ENCODE results near the gene HIP1. TPM values are rescaled to one million over a fixed set of nuclear protein-coding genes. Genes with fewer than 3 reads are reported as not detected.

Gene HIP1
- total RNA-seq, 1 experiment from 2014 or later = 5.3 TPM

DNA sequence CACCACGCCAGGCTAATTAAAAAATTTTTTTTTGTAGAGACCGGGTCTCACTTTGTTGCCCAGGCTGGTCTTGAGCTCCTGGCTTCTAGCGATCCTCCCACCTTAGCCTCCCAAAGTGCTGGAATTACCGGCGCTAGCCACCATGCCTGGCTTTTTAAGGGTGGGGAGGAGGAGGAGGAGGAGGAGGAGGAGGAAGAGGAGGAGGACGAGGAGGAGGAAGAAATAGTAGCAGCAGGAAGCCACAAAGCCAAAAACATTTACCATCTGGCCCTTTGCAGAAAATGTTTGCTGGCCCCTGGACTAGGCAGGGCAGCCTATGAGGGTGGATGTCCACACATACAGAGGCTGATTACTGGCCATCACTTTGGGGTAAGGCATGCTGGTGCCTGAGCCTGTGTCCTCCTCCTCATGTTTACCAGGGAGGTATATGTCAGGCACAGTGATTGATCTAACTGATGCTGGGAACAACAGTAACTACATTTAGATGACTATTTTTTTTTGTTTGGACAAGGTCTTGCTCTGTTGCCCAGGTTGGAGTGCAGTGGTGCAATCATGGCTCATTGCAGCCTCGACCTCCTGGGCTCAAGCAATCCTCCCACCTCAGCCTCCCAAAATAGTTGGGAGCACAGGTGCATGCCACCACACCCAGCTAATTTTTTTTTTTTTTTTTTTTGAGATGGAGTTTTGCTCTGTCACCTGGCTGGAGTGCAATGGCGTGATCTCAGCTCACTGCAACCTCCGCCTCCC is 122.1 kb downstream of the HIP1 start:
- no peak overlapping the region for H3K4me3 ChIP-seq (ENCODE audit: low read length)
- H2AFZ ChIP-seq (ENCODE audit: low read length) = no peak overlapping the region
- no peak for TF ChIP-seq EZH2phosphoT487 (IDR thresholded peaks at IDR 0.05; ENCODE audit: borderline replicate concordance, low read length)
- TF ChIP-seq, protein P1, sequence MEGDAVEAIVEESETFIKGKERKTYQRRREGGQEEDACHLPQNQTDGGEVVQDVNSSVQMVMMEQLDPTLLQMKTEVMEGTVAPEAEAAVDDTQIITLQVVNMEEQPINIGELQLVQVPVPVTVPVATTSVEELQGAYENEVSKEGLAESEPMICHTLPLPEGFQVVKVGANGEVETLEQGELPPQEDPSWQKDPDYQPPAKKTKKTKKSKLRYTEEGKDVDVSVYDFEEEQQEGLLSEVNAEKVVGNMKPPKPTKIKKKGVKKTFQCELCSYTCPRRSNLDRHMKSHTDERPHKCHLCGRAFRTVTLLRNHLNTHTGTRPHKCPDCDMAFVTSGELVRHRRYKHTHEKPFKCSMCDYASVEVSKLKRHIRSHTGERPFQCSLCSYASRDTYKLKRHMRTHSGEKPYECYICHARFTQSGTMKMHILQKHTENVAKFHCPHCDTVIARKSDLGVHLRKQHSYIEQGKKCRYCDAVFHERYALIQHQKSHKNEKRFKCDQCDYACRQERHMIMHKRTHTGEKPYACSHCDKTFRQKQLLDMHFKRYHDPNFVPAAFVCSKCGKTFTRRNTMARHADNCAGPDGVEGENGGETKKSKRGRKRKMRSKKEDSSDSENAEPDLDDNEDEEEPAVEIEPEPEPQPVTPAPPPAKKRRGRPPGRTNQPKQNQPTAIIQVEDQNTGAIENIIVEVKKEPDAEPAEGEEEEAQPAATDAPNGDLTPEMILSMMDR (conservative IDR thresholded peaks at IDR 0.05; ENCODE audit: low read depth, low read length) = no peak
- TF ChIP-seq EZH2 (IDR thresholded peaks at IDR 0.05; ENCODE audit: low read length, unreplicated experiment) = no peak
- H3K36me3 ChIP-seq (ENCODE audit: low read depth, low read length) = no peaks in the 10 kb centered on the region
- POLR2A ChIA-PET (ENCODE audit: unreplicated experiment) = no interaction called here
- no peaks in the 10 kb centered on the region for H3K9me2 ChIP-seq (replicated peaks; ENCODE audit: low read length)
- H3K9ac ChIP-seq (ENCODE audit: low read length) = no peak overlapping the region
- BruUV-seq (replicated peaks) = no TSS peak
- no peaks in the 10 kb centered on the region for H3K27me3 ChIP-seq (ENCODE audit: low read length)
- H4K20me1 ChIP-seq (ENCODE audit: low read length) = no peaks in the 10 kb centered on the region
- H3K4me2 ChIP-seq (ENCODE audit: low read length) = no peak overlapping the region
- ATAC-seq (no peak), DNase-seq (no peak)
- H3K79me2 ChIP-seq (ENCODE audit: low read length) = no peaks in the 10 kb centered on the region
- no peaks in the 10 kb centered on the region for H3K9me3 ChIP-seq (ENCODE audit: low read length)
- intact Hi-C loops (cut with micrococcal nuclease) = no loop called here
- CTCF ChIA-PET = no interaction called here
- no peaks in the 10 kb centered on the region for H3F3A ChIP-seq (ENCODE audit: low read length, unreplicated experiment)
- H3K4me1 ChIP-seq (ENCODE audit: insufficient read depth, low read length) = no peaks in the 10 kb centered on the region
- H3K27ac ChIP-seq (ENCODE audit: low read length) = no peak overlapping the region

DNA sequence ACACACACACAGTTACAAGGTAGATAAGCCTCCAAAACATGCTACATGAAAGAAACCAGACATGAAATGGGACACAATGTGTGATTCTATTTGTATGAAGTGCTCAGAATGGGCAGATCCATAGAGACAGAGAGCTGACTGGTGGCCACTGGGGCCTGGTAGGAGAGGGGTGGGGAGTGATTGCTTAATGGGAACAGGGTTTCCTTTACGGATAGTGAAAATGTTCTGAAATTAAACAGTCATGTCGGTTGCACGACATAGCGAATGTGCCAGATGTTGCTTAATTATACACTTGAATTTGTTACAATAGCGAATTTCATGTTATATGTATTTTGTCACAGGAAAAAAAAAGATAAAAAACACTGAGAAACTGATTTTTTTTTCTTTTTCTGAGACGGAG is 124.3 kb downstream of the HIP1 start:
- BruUV-seq (replicated peaks) = no TSS peak
- TF ChIP-seq EZH2phosphoT487 (IDR thresholded peaks at IDR 0.05; ENCODE audit: borderline replicate concordance, low read length) = no peak
- no peaks in the 10 kb centered on the region for H3K9me2 ChIP-seq (replicated peaks; ENCODE audit: low read length)
- DNase-seq (no peak), ATAC-seq (no peak)
- POLR2A ChIA-PET (ENCODE audit: unreplicated experiment) = no interaction called here
- CTCF ChIA-PET = no interaction called here
- H3K9me3 ChIP-seq (ENCODE audit: low read length) = no peaks in the 10 kb centered on the region
- no peaks in the 10 kb centered on the region for H3K79me2 ChIP-seq (ENCODE audit: low read length)
- H3F3A ChIP-seq (ENCODE audit: low read length, unreplicated experiment) = no peaks in the 10 kb centered on the region
- no peaks in the 10 kb centered on the region for H4K20me1 ChIP-seq (ENCODE audit: low read length)
- no peak overlapping the region for H2AFZ ChIP-seq (ENCODE audit: low read length)
- H3K36me3 ChIP-seq (ENCODE audit: low read depth, low read length) = no peaks in the 10 kb centered on the region
- no peak overlapping the region for H3K4me3 ChIP-seq (ENCODE audit: low read length)
- intact Hi-C loops (cut with micrococcal nuclease) = no loop called here
- H3K4me1 ChIP-seq (ENCODE audit: insufficient read depth, low read length) = no peaks in the 10 kb centered on the region
- H3K9ac ChIP-seq (ENCODE audit: low read length) = no peak overlapping the region
- H3K27me3 ChIP-seq (ENCODE audit: low read length) = no peaks in the 10 kb centered on the region
- no peak overlapping the region for H3K27ac ChIP-seq (ENCODE audit: low read length)
- H3K4me2 ChIP-seq (ENCODE audit: low read length) = no peak overlapping the region

DNA sequence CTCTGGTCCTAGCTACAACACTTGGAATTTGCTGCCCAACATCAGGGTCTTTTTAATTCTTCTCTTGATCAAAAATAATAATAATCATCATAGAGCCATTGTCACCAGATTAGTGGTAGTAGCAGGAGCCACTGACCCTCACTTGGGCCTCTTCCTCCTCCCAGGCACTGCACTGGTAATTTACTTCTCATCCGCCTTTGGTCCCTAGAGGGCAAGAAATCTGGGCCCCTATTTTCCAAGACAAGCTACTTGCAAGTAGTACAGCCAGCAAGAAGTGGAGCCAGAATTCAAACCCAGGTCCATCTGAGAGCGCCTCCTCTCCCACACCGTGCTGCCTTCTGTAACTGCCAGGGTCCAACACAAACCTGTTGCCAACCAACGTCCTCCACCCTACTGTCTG is 125.4 kb downstream of the HIP1 start:
- H3K9me2 ChIP-seq (replicated peaks; ENCODE audit: low read length) = no peaks in the 10 kb centered on the region
- DNase-seq (no peak), ATAC-seq (no peak)
- no peak overlapping the region for H3K9ac ChIP-seq (ENCODE audit: low read length)
- H3K27me3 ChIP-seq (ENCODE audit: low read length) = no peaks in the 10 kb centered on the region
- H3K27ac ChIP-seq (ENCODE audit: low read length) = no peak overlapping the region
- H3K36me3 ChIP-seq (ENCODE audit: low read depth, low read length) = no peaks in the 10 kb centered on the region
- no peaks in the 10 kb centered on the region for H4K20me1 ChIP-seq (ENCODE audit: low read length)
- BruUV-seq (replicated peaks) = no TSS peak
- CTCF ChIA-PET = no interaction called here
- POLR2A ChIA-PET (ENCODE audit: unreplicated experiment) = no interaction called here
- no peaks in the 10 kb centered on the region for H3K9me3 ChIP-seq (ENCODE audit: low read length)
- H3F3A ChIP-seq (ENCODE audit: low read length, unreplicated experiment) = no peaks in the 10 kb centered on the region
- no peak overlapping the region for H2AFZ ChIP-seq (ENCODE audit: low read length)
- no peaks in the 10 kb centered on the region for H3K4me1 ChIP-seq (ENCODE audit: insufficient read depth, low read length)
- H3K79me2 ChIP-seq (ENCODE audit: low read length) = no peaks in the 10 kb centered on the region
- H3K4me3 ChIP-seq (ENCODE audit: low read length) = no peak overlapping the region
- TF ChIP-seq EZH2phosphoT487 (IDR thresholded peaks at IDR 0.05; ENCODE audit: borderline replicate concordance, low read length) (no peak), EZH2 (IDR thresholded peaks at IDR 0.05; ENCODE audit: low read length, unreplicated experiment) (no peak)
- TF ChIP-seq, protein P1 (conservative IDR thresholded peaks at IDR 0.05; ENCODE audit: low read depth, low read length) = no peak
- H3K4me2 ChIP-seq (ENCODE audit: low read length) = no peak overlapping the region
- intact Hi-C loops (cut with micrococcal nuclease) = no loop called here

Data from PC-3 (cell line).